H9 (cell line): ENCODE measurements around the gene ENOX1. TPM values are rescaled to one million over a fixed set of nuclear protein-coding genes. Genes with fewer than 3 reads are reported as not detected.

Source experiments
- DNase-seq: peaks from one replicate; pipeline ENCODE4 v3.0.0-alpha.2; 2017
- H2AFZ ChIP-seq: one replicate; pipeline ENCODE4 v1.6.1; 2013; ENCODE audit warnings: mild to moderate bottlenecking, low read length, control low read depth, moderate library complexity
- H2AK5ac ChIP-seq: 2 replicates; pipeline ENCODE4 v1.6.1; 2013; ENCODE audit warnings: low read length, control low read depth, mixed read lengths; ENCODE audit not compliant: insufficient read length
- H2BK120ac ChIP-seq: one replicate; pipeline ENCODE4 v1.6.1; 2013; ENCODE audit warnings: low read depth, mild to moderate bottlenecking, low read length, control low read depth, inconsistent platforms; ENCODE audit not compliant: poor library complexity, severe bottlenecking
- H2BK12ac ChIP-seq: 2 replicates; pipeline ENCODE4 v1.6.1; 2013; ENCODE audit warnings: low read length, control low read depth, mixed read lengths, low read depth; ENCODE audit not compliant: insufficient read length
- H2BK15ac ChIP-seq: 2 replicates; pipeline ENCODE4 v1.6.1; 2013; ENCODE audit warnings: low read depth, low read length, control low read depth
- H2BK20ac ChIP-seq: one replicate; pipeline ENCODE4 v1.6.1; 2013; ENCODE audit warnings: low read depth, mild to moderate bottlenecking, low read length, control low read depth, inconsistent platforms; ENCODE audit not compliant: poor library complexity, severe bottlenecking
- H2BK5ac ChIP-seq: 2 replicates; pipeline ENCODE4 v1.6.1; 2013; ENCODE audit warnings: low read length, control low read depth, mixed read lengths; ENCODE audit not compliant: insufficient read length
- H3K14ac ChIP-seq: 2 replicates; pipeline ENCODE4 v1.6.1; 2013; ENCODE audit warnings: low read length, control low read depth; ENCODE audit not compliant: insufficient read depth
- H3K18ac ChIP-seq: 2 replicates; pipeline ENCODE4 v1.6.1; 2013; ENCODE audit warnings: low read depth, mild to moderate bottlenecking, mixed read lengths, low read length, control low read depth; ENCODE audit not compliant: insufficient read length
- H3K23ac ChIP-seq: 2 replicates; pipeline ENCODE4 v1.6.1; 2013; ENCODE audit warnings: low read length, control low read depth, mixed read lengths, low read depth; ENCODE audit not compliant: insufficient read length
- H3K23me2 ChIP-seq: 2 replicates; pipeline ENCODE4 v1.6.1; 2013; ENCODE audit warnings: low read depth, mild to moderate bottlenecking, mixed read lengths, low read length, control low read depth; ENCODE audit not compliant: insufficient read length, poor library complexity, severe bottlenecking
- H3K27ac ChIP-seq: 2 replicates; pipeline ENCODE4 v1.5.1; 2013; ENCODE audit warnings: low read length, control low read depth, mixed read lengths, low read depth; ENCODE audit not compliant: insufficient read length
- H3K27me3 ChIP-seq: 2 replicates; pipeline ENCODE4 v1.6.1; 2013; ENCODE audit warnings: low read length, control low read depth, inconsistent platforms; ENCODE audit not compliant: insufficient read depth
- H3K4ac ChIP-seq: 2 replicates; pipeline ENCODE4 v1.6.1; 2013; ENCODE audit warnings: low read depth, mild to moderate bottlenecking, control low read depth, inconsistent platforms, low read length, moderate library complexity
- H3K4me1 ChIP-seq: 2 replicates; pipeline ENCODE4 v1.6.1; 2013; ENCODE audit warnings: low read length, control low read depth, inconsistent platforms; ENCODE audit not compliant: insufficient read depth
- H3K4me2 ChIP-seq: 2 replicates; pipeline ENCODE4 v1.6.1; 2013; ENCODE audit warnings: low read length, control low read depth, mixed read lengths; ENCODE audit not compliant: insufficient read length, insufficient read depth
- H3K56ac ChIP-seq: 2 replicates; pipeline ENCODE4 v1.6.1; 2013; ENCODE audit warnings: low read depth, mild to moderate bottlenecking, mixed read lengths, low read length, control low read depth; ENCODE audit not compliant: insufficient read length
- H3K79me1 ChIP-seq: 2 replicates; pipeline ENCODE4 v1.6.1; 2013; ENCODE audit warnings: low read depth, mild to moderate bottlenecking, moderate library complexity, low read length, control low read depth, inconsistent platforms; ENCODE audit not compliant: insufficient read depth, poor library complexity, severe bottlenecking
- H3K79me2 ChIP-seq: 2 replicates; pipeline ENCODE4 v1.6.1; 2013; ENCODE audit warnings: low read length, control low read depth, inconsistent platforms; ENCODE audit not compliant: insufficient read depth
- H3K9ac ChIP-seq: 2 replicates; pipeline ENCODE4 v1.6.1; 2013; ENCODE audit warnings: low read length, control low read depth, mixed read lengths; ENCODE audit not compliant: insufficient read length; ENCODE audit errors: extremely low read depth
- H3K9me3 ChIP-seq: one replicate; pipeline ENCODE4 v1.6.1; 2013; ENCODE audit warnings: low read depth, low read length, inconsistent platforms; ENCODE audit not compliant: control insufficient read depth
- H3T11ph ChIP-seq: one replicate; pipeline ENCODE4 v1.6.1; 2013; ENCODE audit warnings: mild to moderate bottlenecking, low read length, control low read depth, inconsistent platforms
- H4K20me1 ChIP-seq: one replicate; pipeline ENCODE4 v1.6.1; 2013; ENCODE audit not compliant: control insufficient read depth, insufficient read length, insufficient read depth
- H4K5ac ChIP-seq: 2 replicates; pipeline ENCODE4 v1.6.1; 2013; ENCODE audit warnings: low read depth, mild to moderate bottlenecking, mixed read lengths, low read length, control low read depth; ENCODE audit not compliant: insufficient read length
- H4K8ac ChIP-seq: replicated peaks from 2 replicates; pipeline ENCODE4 v1.6.1; 2013; ENCODE audit warnings: low read length, control low read depth, mixed read lengths, low read depth; ENCODE audit not compliant: insufficient read length
- H4K91ac ChIP-seq: 2 replicates; pipeline ENCODE4 v1.6.1; 2013; ENCODE audit warnings: low read depth, mild to moderate bottlenecking, moderate library complexity, mixed read lengths, low read length, control low read depth; ENCODE audit not compliant: insufficient read length
- H3K27ac Mint-ChIP-seq, 3 experiments: 2 replicates in 2 of 3; 3 replicates in 1 of 3; pipeline ENCODE4 v1.8.0; 2020 to 2021; ENCODE audit warnings: mixed read lengths in 3 of 3, mild to moderate bottlenecking in 1 of 3, moderate library complexity in 1 of 3
- H3K27me3 Mint-ChIP-seq: 2 replicates; pipeline ENCODE4 v1.8.0; 2021; ENCODE audit warnings: low read depth, mild to moderate bottlenecking, moderate library complexity, mixed read lengths
- H3K36me3 Mint-ChIP-seq, 3 experiments: 2 replicates in 2 of 3; 3 replicates in 1 of 3; pipeline ENCODE4 v1.8.0; 2020 to 2021; ENCODE audit warnings: low read depth in 3 of 3, mixed read lengths in 3 of 3; ENCODE audit not compliant: insufficient read depth in 1 of 3
- H3K4me1 Mint-ChIP-seq, 2 experiments: 2 replicates each; pipeline ENCODE4 v1.8.0; 2020; ENCODE audit warnings: mixed read lengths in 2 of 2
- H3K4me3 Mint-ChIP-seq, 2 experiments: 2 replicates in 1 of 2; 3 replicates in 1 of 2; pipeline ENCODE4 v1.8.0; 2020 to 2021; ENCODE audit warnings: mild to moderate bottlenecking in 2 of 2, mixed read lengths in 2 of 2, moderate library complexity in 1 of 2
- H3K9me3 Mint-ChIP-seq, 2 experiments: 2 replicates in 1 of 2; 3 replicates in 1 of 2; pipeline ENCODE4 v1.8.0; 2020; ENCODE audit warnings: mild to moderate bottlenecking in 2 of 2, mixed read lengths in 2 of 2, moderate library complexity in 1 of 2
- WGBS: extraction: QIAGEN DNeasy Blood & Tissue Kit; methylation state at CpG from one replicate; pipeline ENCODE4 v1.1.7; 2013; ENCODE audit warnings: missing lambda C conversion rate, low lambda C conversion rate, mixed read lengths; ENCODE audit not compliant: insufficient read length; ENCODE audit errors: extremely low coverage; 5-methylcytosine and 5-hydroxymethylcytosine counted together
- total RNA-seq: library from RNA; stranded (reverse); gene quantifications from 2 replicates; pipeline ENCODE4 v1.2.1, GENCODE V29; 2021
- TF ChIP-seq, protein P1 (sequence below): fragments of 200-600 bp; sonication (generic); conservative IDR thresholded peaks from 3 replicates; pipeline ENCODE4 v1.8.0; 2021; ENCODE audit warnings: antibody characterized with exemption, mild to moderate bottlenecking

The ENOX1 gene
- total RNA-seq, 1 experiment from 2014 or later = 0.24 TPM

DNA sequence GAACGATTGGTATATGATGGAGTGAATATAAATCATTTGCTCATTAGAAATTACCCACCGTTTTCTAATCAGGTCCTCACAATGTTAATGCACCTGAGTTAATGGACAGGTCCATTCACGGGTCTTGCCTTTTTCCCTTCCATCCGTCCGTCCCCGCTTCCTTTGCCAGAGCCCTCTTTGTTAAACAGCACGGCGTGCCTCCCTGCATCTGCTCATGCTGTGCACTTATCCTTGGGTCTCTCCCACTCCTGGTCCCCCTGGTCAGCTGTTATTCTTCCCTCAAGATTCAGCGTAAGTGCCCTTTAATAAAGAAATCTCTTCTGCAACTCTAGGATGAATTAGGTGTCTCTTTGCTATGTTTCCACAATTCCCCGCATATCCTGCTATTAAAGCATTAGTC lies 438.9 kb downstream of the ENOX1 start:
- Histone ChIP-seq H3K79me2 (no peaks in the 10 kb centered on the region), H2BK12ac (no peak overlapping the region), H3K4me1 (no peaks in the 10 kb centered on the region), H3K9me3 (no peaks in the 10 kb centered on the region), H2AK5ac (no peak overlapping the region), H4K5ac (no peak overlapping the region), H2BK5ac (no peak overlapping the region), H3K9ac (no peak overlapping the region), H3K18ac (no peak overlapping the region), H4K8ac (no peak overlapping the region), H3K23me2 (no peaks in the 10 kb centered on the region), H3K79me1 (no peaks in the 10 kb centered on the region), H3K27me3 (no peaks in the 10 kb centered on the region), H3K56ac (no peak overlapping the region), H4K20me1 (no peaks in the 10 kb centered on the region), H4K91ac (no peak overlapping the region), H3K14ac (no peak overlapping the region), H2BK15ac (no peak overlapping the region), H3K23ac (no peak overlapping the region), H3T11ph (no peak overlapping the region), H2AFZ (no peak overlapping the region), H3K4ac (no peak overlapping the region), H2BK120ac (no peak overlapping the region), H2BK20ac (no peak overlapping the region), H3K27ac (no peak overlapping the region), H3K4me2 (no peak overlapping the region)
- DNase-seq = no peak
- Mint-ChIP-seq H3K4me1 (peaks cover 26 to 27% of the 10 kb centered on the region in 2 experiments), H3K36me3 (no peaks in the 10 kb centered on the region), H3K9me3 (no peaks in the 10 kb centered on the region), H3K4me3 (no peak overlapping the region), H3K27me3 (peaks cover 3% of the 10 kb centered on the region; the same call in 1 of the 2 replicates), H3K27ac (no peak overlapping the region)
- no CpG with 5 or more reads among the region's 10 CpGs for WGBS
- TF ChIP-seq, protein P1, sequence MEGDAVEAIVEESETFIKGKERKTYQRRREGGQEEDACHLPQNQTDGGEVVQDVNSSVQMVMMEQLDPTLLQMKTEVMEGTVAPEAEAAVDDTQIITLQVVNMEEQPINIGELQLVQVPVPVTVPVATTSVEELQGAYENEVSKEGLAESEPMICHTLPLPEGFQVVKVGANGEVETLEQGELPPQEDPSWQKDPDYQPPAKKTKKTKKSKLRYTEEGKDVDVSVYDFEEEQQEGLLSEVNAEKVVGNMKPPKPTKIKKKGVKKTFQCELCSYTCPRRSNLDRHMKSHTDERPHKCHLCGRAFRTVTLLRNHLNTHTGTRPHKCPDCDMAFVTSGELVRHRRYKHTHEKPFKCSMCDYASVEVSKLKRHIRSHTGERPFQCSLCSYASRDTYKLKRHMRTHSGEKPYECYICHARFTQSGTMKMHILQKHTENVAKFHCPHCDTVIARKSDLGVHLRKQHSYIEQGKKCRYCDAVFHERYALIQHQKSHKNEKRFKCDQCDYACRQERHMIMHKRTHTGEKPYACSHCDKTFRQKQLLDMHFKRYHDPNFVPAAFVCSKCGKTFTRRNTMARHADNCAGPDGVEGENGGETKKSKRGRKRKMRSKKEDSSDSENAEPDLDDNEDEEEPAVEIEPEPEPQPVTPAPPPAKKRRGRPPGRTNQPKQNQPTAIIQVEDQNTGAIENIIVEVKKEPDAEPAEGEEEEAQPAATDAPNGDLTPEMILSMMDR = no peak
